Measurements from ENCODE around the gene GLRX2. TPM values are rescaled to one million over a fixed set of nuclear protein-coding genes. Genes with fewer than 3 reads are reported as not detected.
"Not testable (repeated sequence)": the region's sequence is repeated elsewhere in the genome, so short reads cannot be mapped to it uniquely, and the experiment has no call there.

Gene GLRX2
- total RNA-seq, 2 experiments from 2014 or later: 11.0 to 24.0 TPM

GRCh38 chr1:193054169-193054675 is 51.0 kb downstream of the GLRX2 start:
- no peak overlapping the region for H3K4me3 ChIP-seq (ENCODE audit: low read depth, low read length, poor library complexity, severe bottlenecking)
- DNase-seq (ENCODE audit: low spot score): no peak
- peaks cover 29% of the 10 kb centered on the region for H3K4me1 ChIP-seq (ENCODE audit: insufficient read depth, low read length, poor library complexity, severe bottlenecking)
- POLR2A ChIA-PET: no interaction called here
- no peaks in the 10 kb centered on the region for H3K9me2 ChIP-seq (ENCODE audit: insufficient read depth, low read length)
- TF ChIP-seq CTCF (conservative IDR thresholded peaks at IDR 0.05; ENCODE audit: low read length) (no peak), EZH2phosphoT487 (IDR thresholded peaks at IDR 0.05; ENCODE audit: borderline replicate concordance, low read depth, low read length) (no peak)
- H2AFZ ChIP-seq (ENCODE audit: low read length): no peak overlapping the region
- BruUV-seq (replicated peaks): no TSS peak
- CTCF ChIA-PET (ENCODE audit: unreplicated experiment): no interaction called here
- no peaks in the 10 kb centered on the region for H3K9me3 ChIP-seq (ENCODE audit: low read length)
- no peak overlapping the region for H3K4me2 ChIP-seq (ENCODE audit: low read length)
- no peak overlapping the region for H3K27ac ChIP-seq (ENCODE audit: low read depth, low read length, poor library complexity, severe bottlenecking)
- peaks cover 54% of the 10 kb centered on the region for H3K36me3 ChIP-seq (ENCODE audit: insufficient read depth, low read length)
- H4K20me1 ChIP-seq (ENCODE audit: insufficient read depth, low read length): peaks cover 23% of the 10 kb centered on the region
- peaks cover 89% of the 10 kb centered on the region for H3K79me2 ChIP-seq (ENCODE audit: insufficient read depth, low read depth, low read length)
- intact Hi-C loops (cut with micrococcal nuclease; ENCODE audit: unreplicated experiment): no loop called here

- intact Hi-C loops (cut with micrococcal nuclease; ENCODE audit: unreplicated experiment); DNase-seq (ENCODE audit: low spot score): not testable (repeated sequence)
- POLR2A ChIA-PET: interaction anchor here (0.6 to 3.2 kb wide), 3 partner anchors 9 to 371 kb away, joined by 3 to 18 read pairs (median 3); partner anchors contain the start of genes RO60 and UCHL5
Measured at GRCh38 chr1:193048913-193049312, 56.3 kb downstream of the GLRX2 start.

More at GRCh38 chr1:193048913-193049312, 56.3 kb downstream of the GLRX2 start:
- H2AFZ ChIP-seq (ENCODE audit: low read length); H4K20me1 ChIP-seq (ENCODE audit: insufficient read depth, low read length); H3K4me3 ChIP-seq (ENCODE audit: low read depth, low read length, poor library complexity, severe bottlenecking); H3K4me2 ChIP-seq (ENCODE audit: low read length); H3K27ac ChIP-seq (ENCODE audit: low read depth, low read length, poor library complexity, severe bottlenecking); BruUV-seq (replicated peaks); H3K9me3 ChIP-seq (ENCODE audit: low read length); H3K9me2 ChIP-seq (ENCODE audit: insufficient read depth, low read length); H3K4me1 ChIP-seq (ENCODE audit: insufficient read depth, low read length, poor library complexity, severe bottlenecking): not testable (repeated sequence)
- peaks cover 77% of the 10 kb centered on the region for H3K36me3 ChIP-seq (ENCODE audit: insufficient read depth, low read length)
- peaks cover 49% of the 10 kb centered on the region for H3K79me2 ChIP-seq (ENCODE audit: insufficient read depth, low read depth, low read length)
- CTCF ChIA-PET (ENCODE audit: unreplicated experiment): interaction anchor here (1.3 kb wide), 1 partner anchor 10 kb away, joined by 3 read pairs; the partner anchor contains the start of gene UCHL5

Small RNA genes within 50 kb of the gene (microRNA-seq; reads per million reads assigned to microRNA genes)
- gene MIR1278 (ENCODE audit: borderline replicate concordance): 2.3 reads per million

Small RNA genes within 50 kb of the gene (small RNA-seq; reads per million reads assigned to genes)
- gene MIR1278 (not detected), gene SCARNA18B (not detected)

Other genes starting within 250 kb of the GLRX2 start
- 28.6 and 32.7 TPM in 2 replicates for gene UCHL5, start 46.1 kb downstream of the GLRX2 start, total RNA-seq (2014; rRNA removed; shearing (Covaris generic))
- gene UCHL5, start 46.1 kb downstream of the GLRX2 start, total RNA-seq (2022): 82.5 TPM in 2 replicates
- gene RO60, start 45.8 kb downstream of the GLRX2 start, total RNA-seq (2014; rRNA removed; shearing (Covaris generic)): 70.4 and 72.4 TPM in 2 replicates
- gene RO60, start 45.8 kb downstream of the GLRX2 start, total RNA-seq (2022): 77.0 and 83.3 TPM in 2 replicates
- gene CDC73, start 16.6 kb upstream of the GLRX2 start, total RNA-seq (2014; rRNA removed; shearing (Covaris generic)): 12.9 and 25.9 TPM in 2 replicates
- gene CDC73, start 16.6 kb upstream of the GLRX2 start, total RNA-seq (2022): 47.9 and 50.0 TPM in 2 replicates
- not detected in 2 replicates for gene B3GALT2, start 81.2 kb upstream of the GLRX2 start, total RNA-seq (2014; rRNA removed; shearing (Covaris generic))
- gene B3GALT2, start 81.2 kb upstream of the GLRX2 start, total RNA-seq (2022): not detected in 2 replicates

Measured in OCI-LY7 (cell line).